ENCODE results near the gene ERV3-1.

The ERV3-1 gene

GRCh38 chr7:64997927-64998391 is 8.5 kb downstream of the ERV3-1 start:
- H3K27me3 ChIP-seq (replicated peaks; ENCODE audit: control insufficient read depth, insufficient read depth, low read length): no peaks in the 10 kb centered on the region
- peaks cover 8% of the 10 kb centered on the region for H3K36me3 ChIP-seq (ENCODE audit: control insufficient read depth, insufficient read depth, low read length)
- no peak overlapping the region for H3K4me3 ChIP-seq (replicated peaks; ENCODE audit: low read depth, low read length)
- DNase-seq (ENCODE audit: extremely low read depth, insufficient read length): no peak
- TF ChIP-seq CTCF (IDR thresholded peaks at IDR 0.05; ENCODE audit: insufficient read depth, low read length, poor library complexity, severe bottlenecking): no peak

GRCh38 chr7:64997164-64997908 is 9.2 kb downstream of the ERV3-1 start:
- H3K36me3 ChIP-seq (ENCODE audit: control insufficient read depth, insufficient read depth, low read length): peaks cover 8% of the 10 kb centered on the region
- no peak overlapping the region for H3K4me3 ChIP-seq (replicated peaks; ENCODE audit: low read depth, low read length)
- TF ChIP-seq CTCF (IDR thresholded peaks at IDR 0.05; ENCODE audit: insufficient read depth, low read length, poor library complexity, severe bottlenecking): no peak
- DNase-seq (ENCODE audit: extremely low read depth, insufficient read length): no peak
- H3K27me3 ChIP-seq (replicated peaks; ENCODE audit: control insufficient read depth, insufficient read depth, low read length): no peaks in the 10 kb centered on the region

DNA sequence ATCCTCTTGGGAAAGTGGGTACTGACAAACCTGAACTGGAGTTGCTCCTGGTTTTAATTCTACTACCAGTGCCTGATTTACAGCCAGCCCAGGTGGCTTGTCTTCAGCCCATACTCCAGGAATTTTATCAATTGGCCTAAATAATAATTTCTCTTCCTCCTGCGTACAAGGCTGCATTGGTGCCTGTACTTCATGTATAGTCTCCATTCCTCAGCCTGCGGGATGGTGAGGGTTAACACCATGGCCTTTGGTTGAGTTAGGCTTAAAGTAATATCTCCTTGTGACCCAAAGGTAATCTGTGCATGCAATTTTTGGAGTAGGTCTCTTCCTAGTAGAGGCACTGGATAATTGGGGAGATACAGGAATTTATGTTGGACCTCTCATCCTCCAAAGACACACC is 10.2 kb downstream of the ERV3-1 start:
- Histone ChIP-seq H3K27me3 (replicated peaks; ENCODE audit: control insufficient read depth, insufficient read depth, low read length) (no peaks in the 10 kb centered on the region), H3K4me3 (replicated peaks; ENCODE audit: low read depth, low read length) (no peak overlapping the region), H3K36me3 (ENCODE audit: control insufficient read depth, insufficient read depth, low read length) (peaks cover 4% of the 10 kb centered on the region)
- TF ChIP-seq CTCF (IDR thresholded peaks at IDR 0.05; ENCODE audit: insufficient read depth, low read length, poor library complexity, severe bottlenecking): no peak
- DNase-seq (ENCODE audit: extremely low read depth, insufficient read length): no peak

DNA sequence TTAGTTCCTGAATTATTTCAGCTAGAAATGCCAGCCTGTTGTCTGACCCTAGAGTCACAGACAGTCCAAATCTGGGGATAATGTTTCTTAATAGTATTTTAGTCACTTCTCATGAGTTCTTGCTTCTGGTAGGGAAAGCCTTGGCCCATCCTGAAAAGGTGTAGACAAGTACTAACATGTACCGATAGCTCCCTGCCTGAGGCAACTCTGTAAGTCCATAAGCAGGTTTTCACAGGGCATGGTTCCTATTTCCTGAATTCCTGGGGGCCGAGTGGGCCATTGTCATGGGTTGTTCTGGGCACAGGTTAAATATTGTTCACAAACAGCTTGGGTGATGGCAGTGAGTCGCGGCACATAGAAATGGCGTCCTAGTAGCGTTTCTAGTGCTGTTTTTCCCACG is 12.6 kb downstream of the ERV3-1 start:
- Histone ChIP-seq H3K27me3 (replicated peaks; ENCODE audit: control insufficient read depth, insufficient read depth, low read length) (no peaks in the 10 kb centered on the region), H3K36me3 (ENCODE audit: control insufficient read depth, insufficient read depth, low read length) (peaks cover 3% of the 10 kb centered on the region), H3K4me3 (replicated peaks; ENCODE audit: low read depth, low read length) (no peak overlapping the region)
- TF ChIP-seq CTCF (IDR thresholded peaks at IDR 0.05; ENCODE audit: insufficient read depth, low read length, poor library complexity, severe bottlenecking): no peak
- DNase-seq (ENCODE audit: extremely low read depth, insufficient read length): no peak

- no peaks in the 10 kb centered on the region for H3K27me3 ChIP-seq (replicated peaks; ENCODE audit: control insufficient read depth, insufficient read depth, low read length)
- no peak overlapping the region for H3K4me3 ChIP-seq (replicated peaks; ENCODE audit: low read depth, low read length)
- TF ChIP-seq CTCF (IDR thresholded peaks at IDR 0.05; ENCODE audit: insufficient read depth, low read length, poor library complexity, severe bottlenecking): no peak
- H3K36me3 ChIP-seq (ENCODE audit: control insufficient read depth, insufficient read depth, low read length): peaks cover 2% of the 10 kb centered on the region
- no peak for DNase-seq (ENCODE audit: extremely low read depth, insufficient read length)
Measured at GRCh38 chr7:64992971-64993370, 13.5 kb downstream of the ERV3-1 start.

Measured in GM06990 (cell line).